B cell (primary cell): ENCODE results near the gene TBC1D1. TPM values are rescaled to one million over a fixed set of nuclear protein-coding genes. Genes with fewer than 3 reads are reported as not detected.

Experiments used
- ATAC-seq: fragments of 200-7000 bp; cut with Tn5 transposase; one replicate; pipeline ENCODE4 v1.10.0; 2021; ENCODE audit warnings: low read depth, mild to moderate bottlenecking, moderate number of reproducible peaks, moderate library complexity
- CTCF ChIA-PET: fragments of 350-600 bp; sonication (Branson Sonifier 250); formaldehyde crosslinking; loops from one replicate; lab custom pipeline; 2021; ENCODE audit warnings: antibody characterized with exemption, inconsistent platforms; lab: Charles Lee
- POLR2A ChIA-PET: fragments of 350-600 bp; sonication (Branson Sonifier 250); formaldehyde crosslinking; loops from one replicate; lab custom pipeline; 2021; ENCODE audit warnings: antibody characterized with exemption; lab: Charles Lee
- DNase-seq: peaks from one replicate; pipeline ENCODE4 v3.0.0; 2013
- H2AFZ ChIP-seq: 2 replicates; pipeline ENCODE4 v1.6.1; 2012; ENCODE audit warnings: mild to moderate bottlenecking, low read depth, low read length; ENCODE audit not compliant: insufficient read depth, poor library complexity, severe bottlenecking
- H3K27ac ChIP-seq, 2 donors: 1 replicate in 1 of 2; 2 replicates in 1 of 2; pipeline ENCODE4 v1.5.1; 2012 to 2013; ENCODE audit warnings: low read length in 2 of 2, mild to moderate bottlenecking in 2 of 2, moderate library complexity in 1 of 2
- H3K27me3 ChIP-seq, 4 experiments: fragments of 200-600 bp in 1 of 4; sonication (generic) in 1 of 4; replicated peaks in 1 of 4; 1 replicate in 2 of 4; 2 replicates in 2 of 4; pipeline versions ENCODE4 v1.6.1 to v1.7.0; 2013 to 2016; ENCODE audit warnings: low read length in 3 of 4, mild to moderate bottlenecking in 2 of 4, mixed read lengths in 1 of 4, moderate library complexity in 1 of 4; ENCODE audit not compliant: insufficient read depth in 4 of 4, control insufficient read depth in 3 of 4; ENCODE audit errors: control extremely low read depth in 1 of 4
- H3K36me3 ChIP-seq, 2 experiments: replicated peaks in 1 of 2; 1 replicate in 1 of 2; 2 replicates in 1 of 2; pipeline versions ENCODE4 v1.6.1 to v1.7.1; 2013; ENCODE audit warnings: low read length in 1 of 2; ENCODE audit not compliant: insufficient read depth in 2 of 2, control insufficient read depth in 1 of 2; ENCODE audit errors: control extremely low read depth in 1 of 2, extremely low read depth in 1 of 2
- H3K4me1 ChIP-seq, 2 donors: fragments of 200-600 bp in 1 of 2; sonication (generic) in 1 of 2; 1 replicate in 1 of 2; 2 replicates in 1 of 2; pipeline versions ENCODE4 v1.5.1 to v1.6.1; 2013 to 2017; ENCODE audit warnings: low read length in 2 of 2; ENCODE audit not compliant: control insufficient read depth in 2 of 2, insufficient read depth in 2 of 2
- H3K4me2 ChIP-seq: replicated peaks from 2 replicates; pipeline ENCODE3; 2012; ENCODE audit warnings: mild to moderate bottlenecking, low read depth, low read length; ENCODE audit not compliant: poor library complexity, severe bottlenecking
- H3K4me3 ChIP-seq, 5 experiments: fragments of 200-600 bp in 1 of 5; sonication (generic) in 1 of 5; 1 replicate in 3 of 5; 2 replicates in 2 of 5; pipeline versions ENCODE4 v1.5.1 to v1.7.0; 2011 to 2016; ENCODE audit warnings: low read length in 4 of 5, mild to moderate bottlenecking in 4 of 5, low read depth in 2 of 5, control low read depth in 1 of 5, moderate library complexity in 1 of 5; ENCODE audit not compliant: insufficient read depth in 1 of 5; ENCODE audit errors: control extremely low read depth in 1 of 5, extremely low read depth in 1 of 5
- H3K79me2 ChIP-seq: fragments of 200-600 bp; sonication (generic); one replicate; pipeline ENCODE4 v1.6.0; 2016; ENCODE audit warnings: low read length; ENCODE audit not compliant: control insufficient read depth, insufficient read depth
- H3K9ac ChIP-seq: fragments of 200-600 bp; sonication (generic); 2 replicates; pipeline ENCODE4 v1.6.1; 2017; ENCODE audit warnings: mild to moderate bottlenecking, low read length, moderate library complexity
- H3K9me3 ChIP-seq, 3 donors: one replicate each; pipeline versions ENCODE4 v1.6.1 to v1.7.1; 2013; ENCODE audit warnings: low read length in 2 of 3; ENCODE audit not compliant: control insufficient read depth in 2 of 3, insufficient read depth in 1 of 3; ENCODE audit errors: control extremely low read depth in 1 of 3
- H4K20me1 ChIP-seq: 2 replicates; pipeline ENCODE4 v1.6.0; 2012; ENCODE audit warnings: mild to moderate bottlenecking, low read length; ENCODE audit not compliant: insufficient read depth, control insufficient read depth, poor library complexity, severe bottlenecking
- H3K27ac Mint-ChIP-seq: one replicate; pipeline ENCODE4 v1.8.0; 2021; ENCODE audit warnings: mixed read lengths
- H3K27me3 Mint-ChIP-seq: one replicate; pipeline ENCODE4 v1.8.0; 2021; ENCODE audit warnings: mixed read lengths
- H3K4me1 Mint-ChIP-seq: one replicate; pipeline ENCODE4 v1.8.0; 2021; ENCODE audit warnings: mixed read lengths
- H3K4me3 Mint-ChIP-seq: one replicate; pipeline ENCODE4 v1.8.0; 2021; ENCODE audit warnings: mixed read lengths
- H3K9me3 Mint-ChIP-seq: one replicate; pipeline ENCODE4 v1.8.0; 2022; ENCODE audit warnings: mixed read lengths; ENCODE audit not compliant: insufficient read depth
- EZH2 ChIP-seq: IDR thresholded peaks from 2 replicates; pipeline ENCODE4 v1.6.1; 2012; ENCODE audit warnings: borderline replicate concordance, low read depth, mild to moderate bottlenecking, moderate library complexity, low read length; ENCODE audit not compliant: insufficient read depth, poor library complexity, severe bottlenecking
- WGBS: methylation state at CpG from one replicate; pipeline ENCODE4 v1.1.5; 2013; ENCODE audit warnings: missing lambda C conversion rate; ENCODE audit not compliant: insufficient coverage; 5-methylcytosine and 5-hydroxymethylcytosine counted together
- intact Hi-C: fragments of 100-400 bp; cut with micrococcal nuclease; formaldehyde crosslinking; loops from one replicate; pipeline ENCODE4 v1.10.0; 2022
- polyA plus RNA-seq: library from polyadenylated mRNA; depleted of rRNA; stranded (reverse); fragments of >200 nt; gene quantifications from 2 replicates; pipeline ENCODE4 v1.2.3, GENCODE V29; 2012
- total RNA-seq, 2 donors: library from RNA; stranded (reverse); fragments of 120-200 nt in 1 of 2; gene quantifications; 1 replicate in 1 of 2; 2 replicates in 1 of 2; pipeline versions ENCODE4 v1.2.3 to v1.2.4, GENCODE V29; 2013 to 2022
- TF ChIP-seq, protein P1 (sequence below): fragments of 200-600 bp; IDR thresholded peaks from one replicate; pipeline ENCODE4 v1.8.0; 2022; ENCODE audit warnings: antibody characterized with exemption, mild to moderate bottlenecking

Gene TBC1D1
- total and polyA plus RNA-seq, 2 donors (not counting 1 experiment from before 2014, with no cell fraction given) = 88.2 to 98.7 TPM

DNA sequence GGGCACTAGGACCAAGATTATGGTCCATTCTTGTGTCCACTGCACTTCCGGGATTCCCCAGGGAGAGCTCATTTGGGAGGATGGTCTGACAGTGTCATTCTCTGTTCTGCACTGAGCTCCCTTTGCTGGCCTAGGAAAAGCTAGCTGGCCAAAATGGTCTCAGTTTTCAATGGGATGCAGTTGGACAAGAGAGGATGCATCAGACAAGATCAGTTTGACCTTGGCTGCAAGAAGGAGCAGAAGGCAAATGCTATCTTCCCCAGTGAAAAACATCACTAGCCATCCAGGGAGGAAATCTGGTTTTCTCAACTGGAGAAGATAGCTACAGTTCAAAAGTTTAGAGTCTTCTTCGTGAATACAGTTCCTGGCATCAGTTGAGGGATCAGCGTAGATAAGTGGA lies 290.4 kb downstream of the TBC1D1 start:
- H3K36me3 ChIP-seq = no peaks in the 10 kb centered on the region
- TF ChIP-seq, protein P1, sequence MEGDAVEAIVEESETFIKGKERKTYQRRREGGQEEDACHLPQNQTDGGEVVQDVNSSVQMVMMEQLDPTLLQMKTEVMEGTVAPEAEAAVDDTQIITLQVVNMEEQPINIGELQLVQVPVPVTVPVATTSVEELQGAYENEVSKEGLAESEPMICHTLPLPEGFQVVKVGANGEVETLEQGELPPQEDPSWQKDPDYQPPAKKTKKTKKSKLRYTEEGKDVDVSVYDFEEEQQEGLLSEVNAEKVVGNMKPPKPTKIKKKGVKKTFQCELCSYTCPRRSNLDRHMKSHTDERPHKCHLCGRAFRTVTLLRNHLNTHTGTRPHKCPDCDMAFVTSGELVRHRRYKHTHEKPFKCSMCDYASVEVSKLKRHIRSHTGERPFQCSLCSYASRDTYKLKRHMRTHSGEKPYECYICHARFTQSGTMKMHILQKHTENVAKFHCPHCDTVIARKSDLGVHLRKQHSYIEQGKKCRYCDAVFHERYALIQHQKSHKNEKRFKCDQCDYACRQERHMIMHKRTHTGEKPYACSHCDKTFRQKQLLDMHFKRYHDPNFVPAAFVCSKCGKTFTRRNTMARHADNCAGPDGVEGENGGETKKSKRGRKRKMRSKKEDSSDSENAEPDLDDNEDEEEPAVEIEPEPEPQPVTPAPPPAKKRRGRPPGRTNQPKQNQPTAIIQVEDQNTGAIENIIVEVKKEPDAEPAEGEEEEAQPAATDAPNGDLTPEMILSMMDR = no peak
- TF ChIP-seq EZH2 = no peak
- intact Hi-C loops = no loop called here
- Mint-ChIP-seq H3K4me3 (no peak overlapping the region), H3K4me1 (peaks cover 27% of the 10 kb centered on the region), H3K9me3 (no peaks in the 10 kb centered on the region), H3K27ac (no peak overlapping the region), H3K27me3 (no peaks in the 10 kb centered on the region)
- H3K9ac ChIP-seq = no peak overlapping the region
- DNase-seq = no peak
- H3K79me2 ChIP-seq = no peaks in the 10 kb centered on the region
- H3K27ac ChIP-seq = no peak overlapping the region
- H3K27me3 ChIP-seq = no peaks in the 10 kb centered on the region
- H3K9me3 ChIP-seq = peaks cover 0 to 5% (median 0%) of the 10 kb centered on the region in 3 donors
- H4K20me1 ChIP-seq = no peaks in the 10 kb centered on the region
- WGBS = 100% methylated on average over 1 of the region's 3 CpGs
- H3K4me2 ChIP-seq = no peak overlapping the region
- ChIA-PET POLR2A (interaction anchor here (0.5 to 1.0 kb wide), 2 partner anchors 549 to 686 kb away, joined by 3 to 4 read pairs; partner anchors contain the start of gene FAM114A1), CTCF (interaction anchor here (0.6 to 10.7 kb wide), 16 partner anchors 42 to 623 kb away, joined by 3 to 297 read pairs (median 20); partner anchors contain the start of gene TLR1)
- H3K4me3 ChIP-seq = no peak overlapping the region
- H2AFZ ChIP-seq = no peak overlapping the region
- peaks cover 24 to 28% of the 10 kb centered on the region in 2 donors for H3K4me1 ChIP-seq
- no peak for ATAC-seq

DNA sequence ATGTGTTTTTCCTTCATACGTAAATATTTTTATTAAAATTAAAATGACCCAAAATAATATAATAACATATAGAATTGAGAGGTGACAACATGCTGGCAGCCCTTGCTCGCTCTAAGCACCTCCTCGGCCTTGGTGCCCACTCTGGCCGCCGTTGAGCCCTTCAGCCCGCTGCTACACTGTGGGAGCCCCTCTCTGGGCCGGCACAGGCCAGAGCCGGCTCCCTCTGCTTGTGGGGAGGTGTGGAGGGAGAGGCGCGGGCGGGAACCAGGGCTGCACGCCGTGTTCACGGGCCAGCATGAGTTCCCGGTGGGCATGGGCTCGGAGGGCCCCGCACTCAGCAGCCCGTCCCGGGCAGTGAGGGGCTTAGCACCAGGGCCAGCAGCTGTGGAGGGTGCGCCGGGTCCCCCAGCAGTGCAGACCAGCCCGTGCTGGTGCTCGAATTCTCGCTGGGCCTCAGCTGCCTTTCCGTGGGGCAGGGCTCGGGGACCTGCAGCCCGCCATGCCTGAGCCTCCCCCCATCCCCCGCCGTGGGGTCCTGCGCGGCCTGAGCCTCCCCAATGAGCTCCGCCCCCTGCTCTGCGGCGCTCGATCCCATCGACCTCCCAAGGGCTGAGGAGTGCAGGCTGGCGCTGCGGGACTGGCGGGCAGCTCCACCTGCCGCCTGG lies 291.6 kb downstream of the TBC1D1 start:
- Mint-ChIP-seq H3K4me1 (peaks cover 21% of the 10 kb centered on the region), H3K4me3 (no peak overlapping the region), H3K27me3 (no peaks in the 10 kb centered on the region), H3K27ac (no peak overlapping the region), H3K9me3 (no peaks in the 10 kb centered on the region)
- peaks cover 17 to 21% of the 10 kb centered on the region in 2 donors for H3K4me1 ChIP-seq
- no peaks in the 10 kb centered on the region for H3K36me3 ChIP-seq
- ATAC-seq (no peak), DNase-seq (no peak)
- H4K20me1 ChIP-seq = no peaks in the 10 kb centered on the region
- H3K79me2 ChIP-seq = no peaks in the 10 kb centered on the region
- POLR2A ChIA-PET = no interaction called here
- H3K27me3 ChIP-seq = no peaks in the 10 kb centered on the region
- no peak overlapping the region for H3K4me2 ChIP-seq
- CTCF ChIA-PET = interaction anchor here (0.7 to 10.7 kb wide), 8 partner anchors 80 to 600 kb away, joined by 3 to 297 read pairs (median 25); no protein-coding TSS in a partner anchor
- intact Hi-C loops = no loop called here
- no peak overlapping the region for H3K27ac ChIP-seq
- no peak overlapping the region for H2AFZ ChIP-seq
- H3K4me3 ChIP-seq = no peak overlapping the region
- no peak for TF ChIP-seq EZH2
- TF ChIP-seq, protein P1 = no peak
- peaks cover 0 to 5% (median 0%) of the 10 kb centered on the region in 3 donors for H3K9me3 ChIP-seq
- H3K9ac ChIP-seq = no peak overlapping the region
- 98% methylated on average over 34 of the region's 40 CpGs for WGBS
